PC-9 (cell line): ENCODE data around the gene MT1E. TPM values are rescaled to one million over a fixed set of nuclear protein-coding genes. Genes with fewer than 3 reads are reported as not detected.
"Not testable (repeated sequence)": the region's sequence is repeated elsewhere in the genome, so short reads cannot be mapped to it uniquely, and the experiment has no call there.

Experiments used
- BruUV-seq: library from RNA; stranded (reverse); fragments of 400-500 nt; replicated peaks from 2 replicates; lab custom pipeline; 2021; lab: Mats Ljungman, UMichigan
- CTCF ChIA-PET: fragments of 300-600 bp; sonication (Branson Sonifier 250); formaldehyde crosslinking; loops from one replicate; lab custom pipeline; 2022; ENCODE audit warnings: antibody characterized with exemption; lab: Charles Lee
- POLR2A ChIA-PET: fragments of 300-600 bp; sonication (Branson Sonifier 250); formaldehyde crosslinking; loops from one replicate; lab custom pipeline; 2022; ENCODE audit warnings: antibody characterized with exemption; ENCODE audit not compliant: unreplicated experiment; lab: Charles Lee
- DNase-seq, 2 experiments: peaks; one replicate each; pipeline versions ENCODE4 v3.0.0 to v3.0.0-alpha.2; 2015 to 2022; ENCODE audit warnings: mixed read lengths in 1 of 2
- H2AFZ ChIP-seq: fragments of 200-600 bp; sonication (generic); 2 replicates; pipeline ENCODE4 v1.8.1; 2017; ENCODE audit warnings: antibody characterized with exemption
- H3F3A ChIP-seq: fragments of 200-600 bp; sonication (generic); 2 replicates; pipeline ENCODE4 v1.8.1; 2017; ENCODE audit warnings: antibody characterized with exemption, mild to moderate bottlenecking, low read depth; ENCODE audit not compliant: insufficient read depth
- H3K27ac ChIP-seq: fragments of 200-600 bp; sonication (generic); 2 replicates; pipeline ENCODE4 v1.6.1; 2016; ENCODE audit warnings: mixed run types
- H3K27me3 ChIP-seq: fragments of 200-600 bp; sonication (generic); 2 replicates; pipeline ENCODE4 v1.6.1; 2016; ENCODE audit warnings: low read depth, mixed run types; ENCODE audit not compliant: insufficient read depth
- H3K36me3 ChIP-seq: fragments of 200-600 bp; sonication (generic); 2 replicates; pipeline ENCODE4 v1.6.1; 2016; ENCODE audit warnings: low read depth, mixed run types
- H3K4me1 ChIP-seq: fragments of 200-600 bp; sonication (generic); replicated peaks from 2 replicates; pipeline ENCODE4 v1.6.1; 2016; ENCODE audit warnings: mixed run types; ENCODE audit not compliant: insufficient read depth
- H3K4me2 ChIP-seq: fragments of 200-600 bp; sonication (generic); 2 replicates; pipeline ENCODE4 v1.6.1; 2017; ENCODE audit warnings: mixed run types
- H3K4me3 ChIP-seq: fragments of 200-600 bp; sonication (generic); 2 replicates; pipeline ENCODE4 v1.6.1; 2016; ENCODE audit warnings: mixed run types
- H3K79me2 ChIP-seq: fragments of 200-600 bp; sonication (generic); 2 replicates; pipeline ENCODE4 v1.6.1; 2017; ENCODE audit warnings: low read depth, mixed run types
- H3K9me2 ChIP-seq: fragments of 200-600 bp; sonication (generic); 2 replicates; pipeline ENCODE4 v1.8.1; 2017; ENCODE audit warnings: mild to moderate bottlenecking; ENCODE audit not compliant: insufficient read depth
- H3K9me3 ChIP-seq: fragments of 200-600 bp; sonication (generic); 2 replicates; pipeline ENCODE4 v1.8.1; 2016; ENCODE audit warnings: low read depth; ENCODE audit not compliant: insufficient read depth
- H4K20me1 ChIP-seq: fragments of 200-600 bp; sonication (generic); 2 replicates; pipeline ENCODE4 v1.8.1; 2017; ENCODE audit not compliant: insufficient read depth
- CTCF ChIP-seq: fragments of 200-600 bp; sonication (generic); conservative IDR thresholded peaks from 2 replicates; pipeline ENCODE4 v1.6.1; 2017; ENCODE audit warnings: mixed run types, antibody characterized with exemption, mild to moderate bottlenecking, moderate library complexity
- EZH2 ChIP-seq: fragments of 200-600 bp; sonication (generic); IDR thresholded peaks from 2 replicates; pipeline ENCODE4 v1.8.0; 2017; ENCODE audit warnings: antibody characterized with exemption, low read depth
- intact Hi-C: fragments of 100-400 bp; cut with micrococcal nuclease; formaldehyde crosslinking; loops from one replicate; pipeline ENCODE4 v1.10.0; 2022; ENCODE audit not compliant: unreplicated experiment
- total RNA-seq: library from RNA; stranded (reverse); gene quantifications from 2 replicates; pipeline ENCODE4 v1.2.3, GENCODE V29; 2021

The MT1E gene
- total RNA-seq, 1 experiment from 2014 or later, result 22.0 TPM

GRCh38 chr16:56658327-56658875, 32.8 kb downstream of the MT1E start:
- Histone ChIP-seq H3K4me1 (peaks cover 17% of the 10 kb centered on the region), H3K9me3 (no peaks in the 10 kb centered on the region), H3K4me3 (peak overlapping the region; percentile 55), H3K27ac (no peak overlapping the region), H4K20me1 (no peaks in the 10 kb centered on the region), H3F3A (peaks cover 17% of the 10 kb centered on the region; the same call in 1 of the 2 replicates), H3K79me2 (no peaks in the 10 kb centered on the region), H3K9me2 (no peaks in the 10 kb centered on the region), H3K36me3 (no peaks in the 10 kb centered on the region), H3K4me2 (peak overlapping the region; percentile 82), H2AFZ (no peak overlapping the region), H3K27me3 (peaks cover 11% of the 10 kb centered on the region)
- BruUV-seq, result no TSS peak
- ChIA-PET POLR2A (no interaction called here), CTCF (no interaction called here)
- intact Hi-C loops, result no loop called here
- TF ChIP-seq CTCF, result no peak
- no peak for DNase-seq

- Histone ChIP-seq H2AFZ (no peak overlapping the region), H3K4me1 (peaks cover 19% of the 10 kb centered on the region), H3K27ac (no peak overlapping the region), H4K20me1 (no peaks in the 10 kb centered on the region), H3K36me3 (no peaks in the 10 kb centered on the region), H3K4me2 (no peak overlapping the region), H3K9me2 (no peaks in the 10 kb centered on the region), H3K9me3 (no peaks in the 10 kb centered on the region), H3K79me2 (no peaks in the 10 kb centered on the region), H3K27me3 (peaks cover 11% of the 10 kb centered on the region), H3F3A (peaks cover 4% of the 10 kb centered on the region), H3K4me3 (no peak overlapping the region)
- no TSS peak for BruUV-seq
- ChIA-PET POLR2A (no interaction called here), CTCF (no interaction called here)
- intact Hi-C loops, result no loop called here
- no peak for DNase-seq
- TF ChIP-seq EZH2 (no peak), CTCF (no peak)
These were observed 37.1 kb downstream of the MT1E start for GRCh38 chr16:56662357-56663354.

DNA sequence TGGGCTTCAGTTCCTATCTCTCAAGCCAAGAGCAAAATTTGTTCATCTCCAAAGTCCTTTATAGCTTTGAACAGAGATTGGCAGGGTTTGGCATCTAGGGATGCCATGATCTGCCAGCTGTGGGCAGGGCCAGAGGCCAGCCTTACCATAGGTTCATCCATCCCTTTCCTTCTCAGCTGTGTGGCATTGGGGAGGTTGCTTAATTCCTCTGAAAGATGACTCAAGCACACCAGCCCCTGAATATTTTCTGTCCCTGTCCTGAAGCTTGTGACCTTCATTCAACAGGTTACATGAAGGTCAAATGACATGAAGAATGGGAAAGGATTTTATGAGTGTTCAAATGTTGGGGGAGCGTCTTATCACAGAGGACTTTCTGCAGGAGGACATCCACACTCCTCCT, 38.9 kb downstream of the MT1E start:
- POLR2A ChIA-PET, result no interaction called here
- no peaks in the 10 kb centered on the region for H4K20me1 ChIP-seq
- no peak overlapping the region for H2AFZ ChIP-seq
- H3K9me3 ChIP-seq, result no peaks in the 10 kb centered on the region
- no peak for DNase-seq
- TF ChIP-seq CTCF (no peak), EZH2 (no peak)
- no peaks in the 10 kb centered on the region for H3K9me2 ChIP-seq
- no peaks in the 10 kb centered on the region for H3K79me2 ChIP-seq
- H3K4me2 ChIP-seq, result no peak overlapping the region
- intact Hi-C loops, result no loop called here
- H3K4me3 ChIP-seq, result no peak overlapping the region
- BruUV-seq, result no TSS peak
- no peaks in the 10 kb centered on the region for H3K36me3 ChIP-seq
- H3K27me3 ChIP-seq, result peaks cover 8% of the 10 kb centered on the region
- H3F3A ChIP-seq, result peaks cover 4% of the 10 kb centered on the region
- H3K27ac ChIP-seq, result no peak overlapping the region
- H3K4me1 ChIP-seq, result peaks cover 15% of the 10 kb centered on the region
- CTCF ChIA-PET, result no interaction called here

- H3K27ac ChIP-seq, H3K79me2 ChIP-seq, H2AFZ ChIP-seq, H4K20me1 ChIP-seq, POLR2A ChIA-PET, intact Hi-C loops, H3K4me3 ChIP-seq, H3K36me3 ChIP-seq, CTCF ChIA-PET, H3K9me3 ChIP-seq, H3F3A ChIP-seq, H3K9me2 ChIP-seq, BruUV-seq: not testable (repeated sequence)
- peak in 1 of 2 experiments; percentile 69 for DNase-seq
- peaks cover 15% of the 10 kb centered on the region for H3K4me1 ChIP-seq
- 0 out of 2 replicates have a peak overlapping the region, but pooled peaks have one; percentile 14 for H3K4me2 ChIP-seq
- H3K27me3 ChIP-seq, result peaks cover 10% of the 10 kb centered on the region
These were observed 40.0 kb downstream of the MT1E start for GRCh38 chr16:56665286-56666261.
